ENCODE measurements around the gene SFTPA1.
"Not testable (repeated sequence)": the region's sequence is repeated elsewhere in the genome, so short reads cannot be mapped to it uniquely, and the experiment has no call there.

SFTPA1 gene

DNA sequence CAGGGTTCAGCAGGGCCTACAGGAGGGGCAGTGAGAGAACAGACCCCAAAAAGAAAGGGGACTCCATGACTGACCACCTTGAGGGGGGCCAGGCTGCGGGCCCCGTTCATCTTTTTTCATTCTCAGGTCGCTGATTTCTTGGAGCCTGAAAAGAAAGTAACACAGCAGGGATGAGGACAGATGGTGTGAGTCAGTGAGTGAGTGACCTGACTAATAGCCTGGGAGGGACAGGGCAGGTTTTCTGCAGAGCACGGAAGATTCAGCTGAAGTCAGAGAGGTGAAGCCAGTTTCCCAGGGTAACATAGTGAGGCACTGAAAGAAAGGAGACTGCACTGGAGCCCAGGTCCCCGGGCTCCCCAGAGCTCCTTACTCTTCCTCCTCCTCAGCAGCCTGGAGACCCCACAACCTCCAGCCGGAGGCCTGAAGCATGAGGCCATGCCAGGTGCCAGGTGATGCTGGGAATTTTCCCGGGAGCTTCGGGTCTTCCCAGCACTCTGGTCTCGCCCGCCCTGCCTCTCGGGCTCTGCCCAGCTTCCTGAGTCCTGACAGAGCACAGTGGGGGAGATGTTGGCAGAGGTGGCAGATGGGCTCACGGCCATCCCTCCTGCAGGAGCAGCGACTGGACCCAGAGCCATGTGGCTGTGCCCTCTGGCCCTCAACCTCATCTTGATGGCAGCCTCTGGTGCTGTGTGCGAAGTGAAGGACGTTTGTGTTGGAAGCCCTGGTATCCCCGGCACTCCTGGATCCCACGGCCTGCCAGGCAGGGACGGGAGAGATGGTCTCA lies 646 bp downstream of the SFTPA1 start:
- DNase-seq (ENCODE audit: low spot score) = not testable (repeated sequence)

DNA sequence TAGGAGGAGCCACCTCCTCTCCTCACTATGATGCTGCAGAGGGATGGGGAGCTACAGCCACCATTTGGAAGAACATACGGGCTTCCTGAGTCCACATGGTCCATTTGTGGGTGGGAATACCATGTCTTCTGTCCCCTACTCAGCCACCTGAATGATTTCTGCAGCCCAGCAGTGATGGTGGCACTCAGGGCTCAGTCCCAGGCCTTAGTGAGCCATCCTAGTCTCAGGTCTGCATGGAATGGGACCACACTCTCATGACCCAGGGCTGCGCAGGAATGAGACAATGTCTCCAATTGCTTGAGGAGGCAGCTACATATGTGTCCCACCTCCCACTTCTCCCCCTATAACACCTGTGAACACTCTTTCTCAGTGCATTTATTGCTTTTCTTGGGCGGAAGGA lies 4.8 kb downstream of the SFTPA1 start:
- DNase-seq (ENCODE audit: low spot score) = no peak

DNA sequence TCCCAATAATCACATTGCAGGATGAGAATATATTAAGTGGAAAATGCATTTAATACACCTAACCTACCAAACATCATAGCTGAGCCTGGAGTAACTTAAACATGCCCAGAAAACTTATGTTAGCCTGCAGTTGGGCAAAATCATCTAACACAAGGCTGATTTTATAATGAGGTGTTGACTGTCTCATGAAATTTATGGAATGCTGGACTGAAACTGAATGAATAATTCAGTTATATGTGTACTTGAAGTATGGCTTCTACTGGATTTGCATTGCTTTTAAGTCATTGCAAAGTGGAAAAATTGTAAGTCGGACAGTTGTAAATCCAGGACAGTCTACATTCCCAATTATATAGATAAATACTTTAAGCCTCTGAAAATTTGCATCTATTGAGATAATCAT lies 5.4 kb downstream of the SFTPA1 start:
- no peak for DNase-seq (ENCODE audit: low spot score)

DNA sequence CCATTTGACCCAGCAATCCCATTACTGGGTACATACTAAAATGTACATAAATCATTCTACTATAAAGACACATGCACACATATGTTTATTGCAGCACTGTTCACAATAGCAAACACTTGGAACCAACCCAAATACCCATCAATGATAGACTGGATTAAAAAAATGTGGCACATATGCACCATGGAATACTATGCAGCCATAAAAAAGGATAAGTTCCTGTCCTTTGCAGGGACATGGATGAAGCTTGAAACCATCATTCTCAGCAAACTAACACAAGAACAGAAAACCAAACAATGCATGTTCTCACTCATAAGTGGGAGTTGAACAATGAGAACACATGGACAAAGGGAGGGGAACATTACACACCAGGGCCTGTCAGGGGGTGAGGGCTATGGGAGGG lies 12.9 kb downstream of the SFTPA1 start:
- not testable (repeated sequence) for DNase-seq (ENCODE audit: low spot score)

DNA sequence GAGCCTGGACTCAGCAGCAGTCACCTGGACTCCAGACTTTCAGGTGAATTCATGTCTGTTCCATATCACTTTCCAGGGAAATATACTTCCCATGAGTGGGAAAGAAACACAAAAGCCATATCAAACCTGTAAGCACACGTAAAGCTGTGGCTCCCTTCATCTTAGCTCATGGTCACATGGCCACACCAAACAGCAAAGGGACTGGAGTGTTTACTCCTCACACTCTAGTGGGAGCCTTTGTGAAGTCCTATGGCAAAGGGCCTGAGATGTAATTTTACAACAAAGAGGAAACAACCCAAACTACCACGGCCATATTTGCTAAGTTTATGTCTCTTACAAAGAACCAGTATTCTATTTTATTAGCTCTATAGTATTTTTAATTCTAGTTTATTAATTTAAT lies 16.3 kb downstream of the SFTPA1 start:
- DNase-seq (ENCODE audit: low spot score) = no peak

DNA sequence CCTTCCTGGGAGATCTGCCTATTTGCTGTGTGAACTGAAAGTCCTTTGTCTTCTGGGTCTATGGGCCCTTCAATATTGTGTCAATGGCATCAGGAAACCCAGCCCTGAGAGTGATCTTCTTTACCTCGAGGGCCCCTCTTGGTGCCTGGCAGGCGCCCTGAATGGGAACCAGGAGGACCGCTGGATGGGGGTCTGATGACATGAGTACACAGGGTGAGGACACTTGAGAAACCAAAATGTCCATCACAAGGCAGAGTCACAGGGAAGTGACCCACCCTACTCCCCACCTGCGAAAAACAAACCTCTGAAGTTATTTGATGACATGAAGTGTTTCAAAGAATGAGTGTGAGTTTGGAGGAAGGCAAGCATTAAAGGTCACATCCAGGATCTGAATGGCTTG lies 17.3 kb downstream of the SFTPA1 start:
- DNase-seq (ENCODE audit: low spot score) = no peak

DNA sequence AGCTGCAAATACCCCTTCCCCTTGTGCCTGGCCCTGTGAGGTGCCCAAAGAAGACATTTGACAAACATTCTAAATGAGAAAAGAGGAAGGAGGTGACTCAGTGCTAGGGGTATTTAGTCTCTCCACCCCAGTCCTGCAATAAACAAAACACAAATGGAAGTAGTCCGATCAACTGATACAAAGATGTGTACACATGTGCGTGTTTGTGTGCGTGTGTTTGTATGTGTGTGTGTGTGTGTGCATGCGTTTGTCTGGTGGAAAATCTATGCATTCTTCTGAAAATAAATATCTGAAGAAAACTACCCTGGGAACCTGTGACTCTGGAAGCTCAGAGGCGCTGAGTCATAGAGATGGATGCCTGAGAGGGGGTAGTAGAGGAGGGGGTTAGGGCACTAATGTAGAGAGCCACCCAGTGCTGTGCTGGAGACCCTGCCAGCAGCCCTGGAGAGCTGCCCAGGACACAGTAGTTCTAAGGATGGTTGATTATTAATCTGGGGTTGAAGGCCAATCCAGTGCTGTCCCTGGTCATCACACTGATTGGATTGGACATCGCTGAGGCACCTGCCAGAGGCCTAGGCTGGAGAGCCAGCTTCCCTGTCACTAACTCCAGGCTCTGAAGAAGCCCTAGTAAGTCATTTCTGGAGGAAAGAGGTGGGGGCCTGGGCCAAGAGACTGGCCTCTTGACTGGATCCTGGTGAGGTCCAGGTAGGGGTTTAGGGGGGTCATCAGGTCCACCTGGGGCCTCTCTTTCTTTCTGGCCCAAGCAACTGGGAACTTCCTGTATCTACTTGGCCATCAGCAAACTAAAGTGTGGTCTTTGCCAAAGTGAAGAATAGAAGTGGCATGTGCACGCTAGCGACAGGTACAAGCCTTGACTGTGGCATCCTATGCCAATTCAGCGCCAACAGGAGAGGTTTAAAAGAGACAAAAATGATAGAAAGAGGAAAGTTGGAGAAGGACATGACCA lies 18.5 kb downstream of the SFTPA1 start:
- no peak for DNase-seq (ENCODE audit: low spot score)

DNA sequence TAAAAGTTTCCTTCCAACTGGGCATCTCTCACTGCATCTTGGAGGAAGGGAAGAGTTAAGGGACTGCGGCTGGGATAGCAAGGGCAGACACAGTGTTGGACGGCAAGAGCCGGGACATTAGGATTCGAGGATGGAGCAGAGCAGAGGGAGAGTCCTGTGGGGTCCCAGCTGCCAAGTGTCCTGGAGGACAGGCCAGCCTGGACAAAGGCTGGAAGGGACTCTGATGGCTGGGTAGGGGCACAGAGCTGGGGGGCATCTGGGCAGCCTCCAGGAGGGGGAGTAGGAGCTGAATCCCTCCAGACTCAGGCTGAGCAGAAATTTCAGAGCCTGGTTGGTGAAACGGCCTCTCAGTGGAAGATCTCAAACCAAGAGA lies 19.2 kb downstream of the SFTPA1 start:
- DNase-seq (ENCODE audit: low spot score) = no peak

DNA sequence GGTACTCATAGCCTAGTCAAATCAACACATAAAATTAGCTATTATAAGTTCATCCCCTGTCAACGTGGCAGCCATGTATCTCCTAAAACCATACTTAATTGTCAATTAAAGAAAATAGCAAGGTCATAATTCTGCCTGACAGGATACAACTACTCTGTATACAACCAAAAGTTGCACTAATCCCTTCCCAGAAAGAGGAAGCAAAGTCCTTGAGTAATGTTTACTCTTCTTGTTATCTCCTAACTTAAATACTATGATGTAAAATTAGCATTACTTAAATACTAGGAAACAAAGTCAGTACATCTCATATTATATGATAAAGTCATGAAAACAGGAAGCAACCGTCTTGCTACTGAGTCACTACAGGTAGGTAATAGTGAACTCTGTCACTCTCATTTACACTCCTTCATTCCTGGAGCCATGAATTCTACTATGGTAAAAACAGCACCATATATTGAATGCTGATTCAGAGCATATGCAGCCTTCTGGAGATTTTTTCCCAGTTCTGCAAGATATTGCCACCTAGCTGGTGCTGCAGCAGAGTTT lies 26.0 kb downstream of the SFTPA1 start:
- not testable (repeated sequence) for DNase-seq (ENCODE audit: low spot score)

DNA sequence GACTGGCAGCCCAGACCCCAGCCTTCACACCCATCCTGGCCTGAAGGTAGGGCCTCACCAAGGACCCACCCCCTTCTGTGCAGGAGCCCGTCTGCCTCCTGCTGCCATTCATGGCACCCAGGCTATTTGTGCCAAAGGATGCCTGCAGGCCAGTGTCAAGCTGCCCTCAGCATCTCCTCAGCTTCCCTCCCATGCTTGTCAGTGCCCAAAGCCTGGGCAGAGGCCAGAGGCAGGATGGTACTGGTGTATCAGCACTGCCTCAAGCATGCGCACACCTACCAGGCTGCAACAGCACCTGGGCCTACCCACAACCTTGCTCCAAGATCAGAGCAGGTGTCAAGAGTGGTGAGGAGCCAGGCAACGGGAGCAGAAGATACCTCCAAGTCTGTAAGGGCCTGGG lies 27.6 kb downstream of the SFTPA1 start:
- DNase-seq (ENCODE audit: low spot score) = no peak

DNA sequence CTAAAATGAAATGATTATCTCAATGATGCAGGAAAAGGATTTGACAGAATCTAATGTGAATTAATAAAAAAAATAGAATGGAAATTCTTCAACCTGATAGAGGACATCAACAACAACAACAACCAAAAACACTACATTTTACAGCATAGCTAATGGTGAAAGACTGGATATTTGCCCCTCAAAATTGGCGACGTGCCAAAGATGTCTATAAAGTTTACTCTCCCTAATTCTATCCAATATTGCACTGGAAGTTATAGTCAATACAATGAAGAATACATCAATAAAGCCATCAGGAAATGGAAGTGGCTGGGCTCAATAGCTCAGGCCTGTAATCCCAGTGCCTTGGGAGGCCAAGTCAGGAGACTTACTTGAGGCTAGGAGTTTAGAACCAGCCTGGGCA lies 42.0 kb downstream of the SFTPA1 start:
- DNase-seq (ENCODE audit: low spot score) = not testable (repeated sequence)

DNA sequence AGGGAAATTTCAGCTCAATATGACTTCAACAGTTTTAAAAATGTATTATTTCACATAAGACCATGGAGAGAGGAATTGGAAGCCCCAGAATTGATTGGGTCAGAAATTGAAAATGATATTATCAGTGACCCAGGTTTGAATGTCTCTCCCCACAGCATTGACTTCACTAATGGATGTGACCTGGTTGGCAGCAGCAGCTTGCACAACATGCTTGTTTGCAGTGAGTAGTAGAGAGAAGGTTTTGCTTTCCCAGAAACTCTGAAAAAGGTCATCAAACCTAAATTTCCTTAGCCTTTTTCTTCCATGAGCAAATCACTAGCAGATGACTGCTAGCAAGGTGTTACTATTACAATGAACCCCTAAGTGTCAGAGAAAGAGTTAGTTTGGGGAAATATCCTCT lies 52.5 kb downstream of the SFTPA1 start:
- not testable (repeated sequence) for DNase-seq (ENCODE audit: low spot score)

DNA sequence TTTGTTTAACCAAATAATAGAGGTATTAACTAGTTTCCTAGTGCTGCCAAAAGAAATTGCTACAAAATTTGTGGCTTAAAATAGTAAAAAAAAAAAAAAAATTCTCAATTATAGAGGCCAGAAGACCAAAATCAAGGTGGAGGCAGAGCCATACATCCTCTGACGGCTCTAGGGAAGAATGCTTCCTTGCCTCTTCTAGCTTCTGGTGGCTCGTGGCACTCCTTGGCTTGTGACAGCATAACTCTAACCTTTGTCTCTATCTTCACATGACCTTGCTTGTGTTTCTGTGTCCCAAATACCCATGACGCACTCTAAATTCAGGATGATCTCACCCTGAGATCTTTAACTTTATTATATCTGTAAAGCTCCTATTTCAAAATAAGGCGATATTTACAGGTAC lies 53.9 kb downstream of the SFTPA1 start:
- DNase-seq (ENCODE audit: low spot score) = not testable (repeated sequence)
